Endodermal cell (in vitro differentiated cells): Measurements from ENCODE around the gene UVRAG. TPM values are rescaled to one million over a fixed set of nuclear protein-coding genes. Genes with fewer than 3 reads are reported as not detected.

Experiments
- DNase-seq: peaks from one replicate; pipeline ENCODE4 v3.0.0-alpha.2; 2017
- H3K27ac ChIP-seq: 2 replicates; pipeline ENCODE4 v1.5.1; 2013; ENCODE audit warnings: mild to moderate bottlenecking, low read depth, low read length, moderate library complexity
- H3K27me3 ChIP-seq: 2 replicates; pipeline ENCODE4 v1.6.1; 2013; ENCODE audit warnings: mild to moderate bottlenecking, low read length, moderate library complexity; ENCODE audit not compliant: insufficient read depth, control insufficient read depth, poor library complexity, severe bottlenecking
- H3K36me3 ChIP-seq: 2 replicates; pipeline ENCODE4 v1.7.0; 2013; ENCODE audit warnings: mild to moderate bottlenecking, low read length, moderate library complexity; ENCODE audit not compliant: control insufficient read depth, insufficient read depth
- H3K4me1 ChIP-seq: one replicate; pipeline ENCODE4 v1.7.0; 2013; ENCODE audit warnings: low read length; ENCODE audit not compliant: control insufficient read depth, insufficient read depth
- H3K4me3 ChIP-seq: 2 replicates; pipeline ENCODE4 v1.5.1; 2013; ENCODE audit warnings: mild to moderate bottlenecking, low read length, moderate library complexity
- H3K9ac ChIP-seq: 2 replicates; pipeline ENCODE4 v1.6.1; 2013; ENCODE audit warnings: mild to moderate bottlenecking, low read length, moderate library complexity; ENCODE audit not compliant: poor library complexity, severe bottlenecking; ENCODE audit errors: extremely low read depth
- H3K9me3 ChIP-seq: 2 replicates; pipeline ENCODE4 v1.6.1; 2013; ENCODE audit warnings: mild to moderate bottlenecking, low read length, moderate library complexity; ENCODE audit not compliant: control insufficient read depth
- H3K27ac Mint-ChIP-seq: 2 replicates; pipeline ENCODE4 v1.8.0; 2020; ENCODE audit warnings: mixed read lengths
- H3K27me3 Mint-ChIP-seq: 2 replicates; pipeline ENCODE4 v1.8.0; 2021; ENCODE audit warnings: mild to moderate bottlenecking, mixed read lengths; ENCODE audit not compliant: insufficient read depth
- H3K36me3 Mint-ChIP-seq: 2 replicates; pipeline ENCODE4 v1.8.0; 2020; ENCODE audit warnings: low read depth, mixed read lengths
- H3K4me1 Mint-ChIP-seq: 2 replicates; pipeline ENCODE4 v1.8.0; 2020; ENCODE audit warnings: mixed read lengths
- H3K4me3 Mint-ChIP-seq: 2 replicates; pipeline ENCODE4 v1.8.0; 2020; ENCODE audit warnings: mild to moderate bottlenecking, moderate library complexity, mixed read lengths
- H3K9me3 Mint-ChIP-seq: 2 replicates; pipeline ENCODE4 v1.8.0; 2020; ENCODE audit warnings: mild to moderate bottlenecking, mixed read lengths
- CTCF ChIP-seq: fragments of 200-600 bp; sonication (generic); conservative IDR thresholded peaks from 2 replicates; pipeline ENCODE4 v1.5.0; 2021; ENCODE audit warnings: antibody characterized with exemption, mild to moderate bottlenecking
- WGBS, 2 experiments: methylation state at CpG; one replicate each; pipeline versions ENCODE4 v1.1.5 to v1.1.7; 2013; ENCODE audit warnings: missing lambda C conversion rate in 2 of 2, mixed read lengths in 1 of 2; ENCODE audit not compliant: insufficient coverage in 1 of 2, insufficient read length in 1 of 2; 5-methylcytosine and 5-hydroxymethylcytosine counted together
- total RNA-seq, 2 donors: library from RNA; stranded (reverse); fragmentation: NEBNext Ultra II Directional in 1 of 2; extraction: Animal tissue kit (Norgen Biotek cat#: 25700) in 1 of 2; gene quantifications; 2 replicates in 1 of 2; 3 replicates in 1 of 2; pipeline ENCODE4 v1.2.1, GENCODE V29; 2021

The UVRAG gene
- total RNA-seq, 2 donors from 2014 or later, result 19.7 to 34.9 TPM

DNA sequence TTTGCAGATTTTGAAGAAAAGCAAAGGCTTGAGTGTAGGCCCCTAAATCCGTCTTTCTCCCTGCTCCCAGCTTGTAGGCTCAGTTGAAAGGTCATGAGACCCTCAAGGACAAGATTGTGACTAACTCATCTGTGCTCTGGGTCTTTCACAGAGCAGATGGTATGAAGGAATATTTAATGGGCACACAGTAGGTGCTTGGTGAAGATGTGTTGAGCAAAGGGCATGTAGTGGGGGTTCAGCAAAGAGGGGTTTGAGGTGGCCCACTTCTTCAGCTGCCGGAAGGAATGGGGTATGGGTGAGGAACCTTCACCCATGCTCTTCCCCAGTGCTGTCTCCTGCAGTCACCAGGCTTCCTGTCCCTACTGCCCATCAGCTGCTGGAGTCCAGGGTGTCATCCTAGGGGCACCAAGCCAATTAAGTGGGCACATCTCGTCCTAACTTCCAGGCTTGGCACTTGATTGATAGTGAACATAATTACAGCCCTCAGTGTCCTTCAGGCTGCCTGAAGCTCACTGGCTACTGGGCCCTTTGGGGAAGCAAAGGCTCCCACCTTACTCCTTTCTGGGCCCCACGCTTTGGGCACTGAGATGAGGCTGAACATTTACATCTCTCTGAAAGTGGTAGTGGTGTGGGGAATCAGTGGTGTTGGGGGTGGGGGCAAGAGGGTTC, 31.5 kb upstream of the UVRAG start:
- Mint-ChIP-seq H3K27me3 (peaks cover 23% of the 10 kb centered on the region), H3K4me3 (no peak overlapping the region), H3K4me1 (peaks cover 13% of the 10 kb centered on the region), H3K36me3 (no peaks in the 10 kb centered on the region), H3K27ac (no peak overlapping the region), H3K9me3 (no peaks in the 10 kb centered on the region)
- DNase-seq, result no peak
- Histone ChIP-seq H3K9ac (no peak overlapping the region), H3K4me1 (no peaks in the 10 kb centered on the region), H3K9me3 (no peaks in the 10 kb centered on the region), H3K36me3 (no peaks in the 10 kb centered on the region), H3K4me3 (no peak overlapping the region), H3K27me3 (no peaks in the 10 kb centered on the region), H3K27ac (no peak overlapping the region)
- WGBS, 2 experiments, result 98 to 100% methylated on average over 2 to 4 of the region's 4 CpGs
- no peak for TF ChIP-seq CTCF

DNA sequence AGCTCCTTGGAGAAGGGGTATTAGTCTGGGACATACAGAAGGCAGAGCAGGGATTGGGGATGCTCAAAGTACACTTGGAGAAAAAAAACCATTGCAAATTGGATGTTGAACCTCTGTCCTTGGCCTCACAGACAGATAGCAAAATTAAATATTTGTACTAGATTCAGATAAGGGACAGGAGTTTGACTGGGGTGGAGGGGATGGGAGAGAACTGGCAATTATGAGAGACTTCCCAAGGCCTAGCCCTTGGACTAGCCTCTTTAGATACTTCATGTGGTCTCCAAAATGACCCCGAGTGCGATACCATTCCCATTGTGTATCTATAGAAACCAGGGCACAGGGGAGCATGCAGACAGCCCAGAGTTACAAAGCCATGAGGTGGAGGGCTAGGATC, 30.9 kb upstream of the UVRAG start:
- Mint-ChIP-seq H3K27ac (no peak overlapping the region), H3K9me3 (no peaks in the 10 kb centered on the region), H3K4me1 (peaks cover 13% of the 10 kb centered on the region), H3K4me3 (no peak overlapping the region), H3K36me3 (no peaks in the 10 kb centered on the region), H3K27me3 (peaks cover 25% of the 10 kb centered on the region)
- Histone ChIP-seq H3K27ac (no peak overlapping the region), H3K27me3 (no peaks in the 10 kb centered on the region), H3K9me3 (no peaks in the 10 kb centered on the region), H3K4me1 (no peaks in the 10 kb centered on the region), H3K36me3 (no peaks in the 10 kb centered on the region), H3K4me3 (no peak overlapping the region), H3K9ac (no peak overlapping the region)
- TF ChIP-seq CTCF, result no peak
- WGBS, 2 experiments, result 89 to 97% methylated on average over 2 of the region's 2 CpGs
- no peak for DNase-seq

DNA sequence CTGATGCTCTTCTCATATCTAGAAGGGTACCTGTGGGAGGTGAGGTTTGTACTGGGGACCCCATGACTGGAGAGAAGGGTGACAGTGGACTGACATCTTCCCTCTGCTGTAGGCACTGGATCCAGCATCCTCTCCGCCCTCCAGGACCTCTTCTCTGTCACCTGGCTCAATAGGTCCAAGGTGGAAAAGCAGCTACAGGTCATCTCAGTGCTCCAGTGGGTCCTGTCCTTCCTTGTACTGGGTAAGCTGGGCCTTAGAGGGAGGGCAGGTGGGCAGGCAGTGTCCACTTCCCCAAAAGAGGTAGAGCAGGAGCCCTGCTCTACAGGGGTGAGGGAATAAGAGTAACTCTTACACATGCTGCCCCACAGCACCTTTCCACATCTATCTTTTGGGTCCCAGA, 30.5 kb upstream of the UVRAG start:
- no peaks in the 10 kb centered on the region for H3K36me3 ChIP-seq
- no peak for TF ChIP-seq CTCF
- Mint-ChIP-seq H3K36me3 (no peaks in the 10 kb centered on the region), H3K27ac (no peak overlapping the region), H3K9me3 (no peaks in the 10 kb centered on the region), H3K4me1 (peaks cover 13% of the 10 kb centered on the region), H3K4me3 (no peak overlapping the region), H3K27me3 (peaks cover 23% of the 10 kb centered on the region)
- WGBS, 2 experiments, result 100% methylated on average over 1 of the region's 1 CpG
- H3K4me3 ChIP-seq, result no peak overlapping the region
- no peaks in the 10 kb centered on the region for H3K4me1 ChIP-seq
- H3K9ac ChIP-seq, result no peak overlapping the region
- no peaks in the 10 kb centered on the region for H3K27me3 ChIP-seq
- no peaks in the 10 kb centered on the region for H3K9me3 ChIP-seq
- DNase-seq, result no peak
- H3K27ac ChIP-seq, result no peak overlapping the region
